CD14-positive monocyte (primary cell): ENCODE results near the gene KRTDAP. TPM values are rescaled to one million over a fixed set of nuclear protein-coding genes. Genes with fewer than 3 reads are reported as not detected.

Source experiments
- DNase-seq, 3 donors: peaks; one replicate each; pipeline ENCODE4 v3.0.0-alpha.2; 2011 to 2022
- H2AFZ ChIP-seq: 2 replicates; pipeline ENCODE4 v1.6.0; 2012; ENCODE audit warnings: mild to moderate bottlenecking, low read depth, low read length, inconsistent platforms; ENCODE audit not compliant: insufficient read depth, poor library complexity, severe bottlenecking
- H3K27ac ChIP-seq, 2 donors: 1 replicate in 1 of 2; 2 replicates in 1 of 2; pipeline ENCODE4 v1.5.1; 2012 to 2013; ENCODE audit warnings: low read length in 2 of 2, control low read depth in 1 of 2, inconsistent platforms in 1 of 2, low read depth in 1 of 2, mild to moderate bottlenecking in 1 of 2
- H3K27me3 ChIP-seq, 2 donors: one replicate each; pipeline versions ENCODE4 v1.6.0 to v1.6.1; 2011 to 2013; ENCODE audit warnings: low read length in 2 of 2; ENCODE audit not compliant: control insufficient read depth in 2 of 2, insufficient read depth in 2 of 2
- H3K36me3 ChIP-seq, 2 donors: replicated peaks in 1 of 2; 1 replicate in 1 of 2; 2 replicates in 1 of 2; pipeline versions ENCODE4 v1.5.1 to v1.6.1; 2012 to 2013; ENCODE audit warnings: low read length in 2 of 2, control low read depth in 1 of 2, inconsistent platforms in 1 of 2, mild to moderate bottlenecking in 1 of 2; ENCODE audit not compliant: insufficient read depth in 2 of 2, control insufficient read depth in 1 of 2
- H3K4me1 ChIP-seq, 2 donors: 1 replicate in 1 of 2; 2 replicates in 1 of 2; pipeline versions ENCODE4 v1.5.1 to v1.6.1; 2012 to 2013; ENCODE audit warnings: low read length in 2 of 2, control low read depth in 1 of 2, inconsistent platforms in 1 of 2, mild to moderate bottlenecking in 1 of 2, moderate library complexity in 1 of 2; ENCODE audit not compliant: insufficient read depth in 2 of 2, control insufficient read depth in 1 of 2
- H3K4me2 ChIP-seq: replicated peaks from 2 replicates; pipeline ENCODE3; 2012; ENCODE audit warnings: low read length, moderate library complexity, mild to moderate bottlenecking; ENCODE audit not compliant: poor library complexity, severe bottlenecking; ENCODE audit errors: extremely low read depth
- H3K4me3 ChIP-seq, 3 experiments: fragments of 200-600 bp in 1 of 3; sonication (generic) in 1 of 3; replicated peaks in 1 of 3; 1 replicate in 2 of 3; 2 replicates in 1 of 3; pipeline ENCODE4 v1.5.1; 2011 to 2013; ENCODE audit warnings: low read length in 3 of 3, mild to moderate bottlenecking in 3 of 3, control low read depth in 2 of 3, low read depth in 2 of 3, inconsistent platforms in 1 of 3, moderate library complexity in 1 of 3
- H3K79me2 ChIP-seq: 2 replicates; pipeline ENCODE4 v1.6.0; 2012; ENCODE audit warnings: mild to moderate bottlenecking, control low read depth, inconsistent platforms, low read length, moderate library complexity; ENCODE audit not compliant: insufficient read depth
- H3K9ac ChIP-seq: 2 replicates; pipeline ENCODE4 v1.6.0; 2017; ENCODE audit warnings: low read length, mild to moderate bottlenecking; ENCODE audit not compliant: insufficient read depth, poor library complexity, severe bottlenecking
- H3K9me3 ChIP-seq, 2 donors: replicated peaks in 1 of 2; 1 replicate in 1 of 2; 2 replicates in 1 of 2; pipeline versions ENCODE4 v1.5.1 to v1.6.1; 2012 to 2013; ENCODE audit warnings: low read length in 2 of 2, control low read depth in 1 of 2; ENCODE audit not compliant: control insufficient read depth in 1 of 2, insufficient read depth in 1 of 2
- H4K20me1 ChIP-seq: 2 replicates; pipeline ENCODE4 v1.6.0; 2012; ENCODE audit warnings: mild to moderate bottlenecking, low read length, control low read depth, moderate library complexity; ENCODE audit not compliant: insufficient read depth
- H3K27ac Mint-ChIP-seq, 7 donors: one replicate each; pipeline ENCODE4 v1.8.0; 2020; ENCODE audit warnings: mild to moderate bottlenecking in 7 of 7, mixed read lengths in 7 of 7, moderate library complexity in 6 of 7, inconsistent platforms in 2 of 7
- H3K27me3 Mint-ChIP-seq, 3 donors: one replicate each; pipeline ENCODE4 v1.8.0; 2021 to 2022; ENCODE audit warnings: low read depth in 3 of 3, mild to moderate bottlenecking in 3 of 3, mixed read lengths in 3 of 3, moderate library complexity in 3 of 3, inconsistent platforms in 1 of 3
- H3K36me3 Mint-ChIP-seq, 2 donors: one replicate each; pipeline ENCODE4 v1.8.0; 2020; ENCODE audit warnings: mixed read lengths in 2 of 2, inconsistent platforms in 1 of 2, mild to moderate bottlenecking in 1 of 2
- H3K4me1 Mint-ChIP-seq: one replicate; pipeline ENCODE4 v1.8.0; 2020; ENCODE audit warnings: mild to moderate bottlenecking, mixed read lengths
- H3K4me3 Mint-ChIP-seq, 2 donors: one replicate each; pipeline ENCODE4 v1.8.0; 2020; ENCODE audit warnings: mild to moderate bottlenecking in 2 of 2, mixed read lengths in 2 of 2, moderate library complexity in 1 of 2
- H3K9me3 Mint-ChIP-seq, 7 donors: one replicate each; pipeline ENCODE4 v1.8.0; 2020 to 2022; ENCODE audit warnings: mixed read lengths in 7 of 7, mild to moderate bottlenecking in 6 of 7, moderate library complexity in 6 of 7, inconsistent platforms in 2 of 7
- CTCF ChIP-seq: fragments of 200-600 bp; IDR thresholded peaks from one replicate; pipeline ENCODE4 v1.8.0; 2022; ENCODE audit warnings: antibody characterized with exemption, mild to moderate bottlenecking
- WGBS: methylation state at CpG from one replicate; pipeline ENCODE4 v1.1.5; 2013; ENCODE audit warnings: missing lambda C conversion rate; ENCODE audit not compliant: insufficient coverage; 5-methylcytosine and 5-hydroxymethylcytosine counted together
- intact Hi-C, 2 donors: fragments of 100-400 bp; cut with micrococcal nuclease; formaldehyde crosslinking; loops; one replicate each; pipeline versions ENCODE4 v1.15.0 to v1.15.1; 2023
- polyA plus RNA-seq, 3 donors: library from polyadenylated mRNA; depleted of rRNA in 1 of 3; unstranded in 2 of 3; stranded (reverse) in 1 of 3; fragments of 300-500 nt in 2 of 3; fragments of >200 nt in 1 of 3; fragmentation: Illumina TruSeq in 2 of 3; gene quantifications; 1 replicate in 2 of 3; 2 replicates in 1 of 3; pipeline ENCODE4 v1.2.3, GENCODE V29; 2012 to 2021

The KRTDAP gene
- polyA plus RNA-seq, 3 donors = not detected

GRCh38 chr19:35509018-35509652 is 18.9 kb upstream of the KRTDAP start:
- H3K27me3 Mint-ChIP-seq = peaks cover 56 to 73% (median 64%) of the 10 kb centered on the region in 3 donors
- no peak overlapping the region for H3K4me3 ChIP-seq

GRCh38 chr19:35508129-35508528 is 17.9 kb upstream of the KRTDAP start:
- no peak for TF ChIP-seq CTCF
- Histone ChIP-seq H3K27me3 (peaks cover 18 to 46% of the 10 kb centered on the region in 2 donors), H3K36me3 (no peaks in the 10 kb centered on the region), H3K27ac (no peak overlapping the region), H3K79me2 (no peaks in the 10 kb centered on the region), H3K4me2 (no peak overlapping the region), H3K9ac (no peak overlapping the region), H3K4me3 (no peak overlapping the region), H2AFZ (no peak overlapping the region), H3K4me1 (peaks cover 0 to 4% of the 10 kb centered on the region in 2 donors), H4K20me1 (no peaks in the 10 kb centered on the region), H3K9me3 (no peaks in the 10 kb centered on the region)
- H3K4me1 Mint-ChIP-seq = peaks cover 7% of the 10 kb centered on the region
- H3K27ac Mint-ChIP-seq = no peak overlapping the region
- WGBS = 100% methylated on average over 1 of the region's 3 CpGs
- H3K27me3 Mint-ChIP-seq = peaks cover 59 to 67% (median 63%) of the 10 kb centered on the region in 3 donors
- peaks cover 0 to 2% (median 0%) of the 10 kb centered on the region in 7 donors for H3K9me3 Mint-ChIP-seq
- no peak for DNase-seq
- intact Hi-C loops = no loop called here
- peaks cover 0 to 1% of the 10 kb centered on the region in 2 donors for H3K36me3 Mint-ChIP-seq
- H3K4me3 Mint-ChIP-seq = peak overlapping the region in 1 of 2 donors; percentile 64

More at GRCh38 chr19:35509018-35509652, 18.9 kb upstream of the KRTDAP start:
- peaks cover 0 to 1% of the 10 kb centered on the region in 2 donors for H3K36me3 Mint-ChIP-seq
- H3K27ac Mint-ChIP-seq = peak overlapping the region in 1 of 7 donors; percentile 25
- H3K27ac ChIP-seq = no peak overlapping the region
- intact Hi-C loops = no loop called here
- H3K9me3 Mint-ChIP-seq = peaks cover 0 to 2% (median 0%) of the 10 kb centered on the region in 7 donors
- H2AFZ ChIP-seq = no peak overlapping the region
- peak overlapping the region in 1 of 2 donors; percentile 71 for H3K4me3 Mint-ChIP-seq
- H3K79me2 ChIP-seq = no peaks in the 10 kb centered on the region
- peaks cover 18 to 47% of the 10 kb centered on the region in 2 donors for H3K27me3 ChIP-seq
- no peaks in the 10 kb centered on the region for H3K9me3 ChIP-seq
- no peak overlapping the region for H3K9ac ChIP-seq
- no peak for TF ChIP-seq CTCF
- no peaks in the 10 kb centered on the region for H4K20me1 ChIP-seq
- 29% methylated on average over 7 of the region's 12 CpGs for WGBS
- H3K36me3 ChIP-seq = no peaks in the 10 kb centered on the region
- H3K4me1 ChIP-seq = peaks cover 0 to 4% of the 10 kb centered on the region in 2 donors
- H3K4me1 Mint-ChIP-seq = peaks cover 7% of the 10 kb centered on the region
- H3K4me2 ChIP-seq = no peak overlapping the region
- no peak for DNase-seq
